ENCODE data around the gene FUT9.

The FUT9 gene

DNA sequence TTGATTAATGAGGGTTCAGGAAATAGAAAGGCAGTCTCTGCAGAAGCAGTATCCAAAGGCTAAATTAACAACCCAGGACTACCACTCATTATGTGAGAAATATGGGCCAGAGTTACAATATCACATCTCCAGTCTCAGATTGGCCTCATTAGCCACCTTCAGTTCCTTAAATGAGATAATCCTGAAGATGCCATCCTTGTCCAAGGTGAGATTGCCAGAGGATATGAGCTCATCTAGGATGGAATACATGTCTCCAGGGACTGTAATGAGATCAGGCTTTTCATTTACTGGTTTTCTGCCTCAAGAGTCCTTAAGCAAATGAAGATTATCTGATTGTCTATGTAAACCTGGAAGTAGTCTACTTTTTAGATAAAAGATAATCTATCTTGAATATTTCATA is 196.3 kb downstream of the FUT9 start:
- Histone ChIP-seq H3K9me3 (ENCODE audit: control insufficient read depth, low read length) (no peaks in the 10 kb centered on the region), H3K4me2 (ENCODE audit: low read length) (no peak overlapping the region), H2AFZ (no peak overlapping the region), H3K27ac (no peak overlapping the region), H3K9ac (no peak overlapping the region), H3K79me2 (no peaks in the 10 kb centered on the region), H3K27me3 (ENCODE audit: control insufficient read depth, insufficient read depth, low read length) (no peaks in the 10 kb centered on the region), H3K36me3 (ENCODE audit: control insufficient read depth, insufficient read depth, low read length) (no peaks in the 10 kb centered on the region), H3K4me1 (no peaks in the 10 kb centered on the region), H3K4me3 (ENCODE audit: low read depth, low read length) (no peak overlapping the region)
- TF ChIP-seq, protein P1, sequence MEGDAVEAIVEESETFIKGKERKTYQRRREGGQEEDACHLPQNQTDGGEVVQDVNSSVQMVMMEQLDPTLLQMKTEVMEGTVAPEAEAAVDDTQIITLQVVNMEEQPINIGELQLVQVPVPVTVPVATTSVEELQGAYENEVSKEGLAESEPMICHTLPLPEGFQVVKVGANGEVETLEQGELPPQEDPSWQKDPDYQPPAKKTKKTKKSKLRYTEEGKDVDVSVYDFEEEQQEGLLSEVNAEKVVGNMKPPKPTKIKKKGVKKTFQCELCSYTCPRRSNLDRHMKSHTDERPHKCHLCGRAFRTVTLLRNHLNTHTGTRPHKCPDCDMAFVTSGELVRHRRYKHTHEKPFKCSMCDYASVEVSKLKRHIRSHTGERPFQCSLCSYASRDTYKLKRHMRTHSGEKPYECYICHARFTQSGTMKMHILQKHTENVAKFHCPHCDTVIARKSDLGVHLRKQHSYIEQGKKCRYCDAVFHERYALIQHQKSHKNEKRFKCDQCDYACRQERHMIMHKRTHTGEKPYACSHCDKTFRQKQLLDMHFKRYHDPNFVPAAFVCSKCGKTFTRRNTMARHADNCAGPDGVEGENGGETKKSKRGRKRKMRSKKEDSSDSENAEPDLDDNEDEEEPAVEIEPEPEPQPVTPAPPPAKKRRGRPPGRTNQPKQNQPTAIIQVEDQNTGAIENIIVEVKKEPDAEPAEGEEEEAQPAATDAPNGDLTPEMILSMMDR (IDR thresholded peaks at IDR 0.05), result no peak

DNA sequence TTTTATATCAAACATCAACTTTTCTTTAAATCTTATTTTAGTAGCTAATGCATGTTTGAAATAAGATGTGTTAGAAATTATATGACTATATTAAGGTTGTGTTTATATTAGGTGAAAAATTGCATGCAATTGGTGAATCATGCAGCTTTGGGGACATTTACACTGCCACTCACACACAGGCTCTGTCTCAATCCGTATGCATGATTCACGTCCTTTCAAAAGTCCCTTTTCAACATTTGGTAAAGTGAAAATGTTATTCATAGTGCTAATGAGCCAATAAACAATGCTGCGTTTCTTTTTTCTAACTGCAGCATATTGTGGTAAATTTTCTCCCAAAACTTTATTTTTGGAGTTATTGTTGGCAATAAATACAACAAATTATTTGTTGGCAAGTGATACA is 198.0 kb downstream of the FUT9 start:
- H3K27ac ChIP-seq, result no peak overlapping the region
- no peak overlapping the region for H2AFZ ChIP-seq
- H3K9me3 ChIP-seq (ENCODE audit: control insufficient read depth, low read length), result no peaks in the 10 kb centered on the region
- no peak overlapping the region for H3K4me2 ChIP-seq (ENCODE audit: low read length)
- H3K36me3 ChIP-seq (ENCODE audit: control insufficient read depth, insufficient read depth, low read length), result no peaks in the 10 kb centered on the region
- H3K27me3 ChIP-seq (ENCODE audit: control insufficient read depth, insufficient read depth, low read length), result no peaks in the 10 kb centered on the region
- H3K79me2 ChIP-seq, result no peaks in the 10 kb centered on the region
- H3K9ac ChIP-seq, result no peak overlapping the region
- H3K4me3 ChIP-seq (ENCODE audit: low read depth, low read length), result no peak overlapping the region
- TF ChIP-seq, protein P1 (IDR thresholded peaks at IDR 0.05), result no peak
- H3K4me1 ChIP-seq, result no peaks in the 10 kb centered on the region

DNA sequence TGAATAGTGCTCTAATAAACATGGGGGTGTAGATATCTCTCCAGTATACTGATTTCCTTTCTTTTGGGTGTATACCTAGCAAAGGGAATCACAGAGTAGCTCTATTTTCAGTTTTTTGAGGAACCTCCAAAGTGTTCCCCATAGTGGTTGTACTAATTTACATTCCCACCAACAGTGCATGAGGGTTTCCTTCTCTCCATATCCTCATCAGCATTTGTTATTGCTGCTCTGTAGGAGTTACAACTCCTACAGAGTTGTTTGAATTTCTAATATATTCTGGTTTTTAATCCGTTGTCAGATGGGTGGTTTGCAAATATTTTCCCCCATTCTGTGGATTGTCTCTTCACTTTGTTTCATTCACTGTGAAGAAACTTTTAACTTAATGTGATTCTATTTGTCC is 207.9 kb downstream of the FUT9 start:
- Histone ChIP-seq H3K4me1 (no peaks in the 10 kb centered on the region), H3K9ac (no peak overlapping the region), H3K27ac (no peak overlapping the region), H3K79me2 (no peaks in the 10 kb centered on the region), H3K36me3 (ENCODE audit: control insufficient read depth, insufficient read depth, low read length) (no peaks in the 10 kb centered on the region), H3K4me2 (ENCODE audit: low read length) (no peak overlapping the region), H3K9me3 (ENCODE audit: control insufficient read depth, low read length) (no peaks in the 10 kb centered on the region), H2AFZ (no peak overlapping the region), H3K4me3 (ENCODE audit: low read depth, low read length) (no peak overlapping the region), H3K27me3 (ENCODE audit: control insufficient read depth, insufficient read depth, low read length) (no peaks in the 10 kb centered on the region)
- TF ChIP-seq, protein P1 (IDR thresholded peaks at IDR 0.05), result no peak

DNA sequence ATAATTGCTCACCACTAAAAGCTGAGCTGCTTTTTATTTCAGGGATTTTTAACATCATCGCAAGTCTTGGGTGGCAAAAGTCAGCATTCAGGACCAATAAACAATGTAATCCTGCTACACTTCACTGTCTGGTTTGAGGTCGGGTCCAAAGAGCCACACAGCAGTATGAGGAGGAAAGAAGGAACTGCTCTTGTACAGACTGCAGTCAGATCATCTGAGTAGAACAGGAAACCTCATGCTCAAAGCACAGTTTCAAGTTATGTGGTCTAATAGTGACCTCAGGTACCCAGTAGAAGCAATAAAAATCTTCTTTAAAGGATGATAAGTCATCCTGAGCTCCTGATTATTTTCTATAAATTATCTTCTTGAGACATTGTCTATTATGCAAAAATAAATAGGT is 211.4 kb downstream of the FUT9 start:
- no peaks in the 10 kb centered on the region for H3K4me1 ChIP-seq
- no peak overlapping the region for H2AFZ ChIP-seq
- H3K9ac ChIP-seq, result no peak overlapping the region
- H3K4me2 ChIP-seq (ENCODE audit: low read length), result no peak overlapping the region
- H3K27ac ChIP-seq, result no peak overlapping the region
- H3K9me3 ChIP-seq (ENCODE audit: control insufficient read depth, low read length), result no peaks in the 10 kb centered on the region
- H3K36me3 ChIP-seq (ENCODE audit: control insufficient read depth, insufficient read depth, low read length), result no peaks in the 10 kb centered on the region
- H3K4me3 ChIP-seq (ENCODE audit: low read depth, low read length), result no peak overlapping the region
- no peaks in the 10 kb centered on the region for H3K27me3 ChIP-seq (ENCODE audit: control insufficient read depth, insufficient read depth, low read length)
- TF ChIP-seq, protein P1 (IDR thresholded peaks at IDR 0.05), result no peak
- no peaks in the 10 kb centered on the region for H3K79me2 ChIP-seq

DNA sequence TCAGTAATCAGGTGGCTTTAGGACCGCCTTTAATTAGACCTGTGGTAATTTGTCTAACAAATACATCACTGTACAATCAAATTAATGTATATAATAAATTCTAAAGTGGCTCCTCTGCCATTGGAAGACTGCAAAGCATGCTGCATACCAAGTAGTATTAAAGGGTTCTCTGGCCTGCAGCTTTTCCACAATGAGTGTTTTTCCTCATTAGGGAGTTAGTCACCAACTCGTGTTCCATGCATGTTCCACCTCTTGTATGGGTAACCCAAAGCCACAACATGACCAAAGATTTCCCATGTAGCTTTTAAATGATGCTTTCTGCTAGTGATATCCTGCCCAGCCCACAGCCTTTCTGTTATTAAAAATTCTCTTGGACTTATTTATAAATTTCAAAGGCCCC is 218.7 kb downstream of the FUT9 start:
- H3K79me2 ChIP-seq, result no peaks in the 10 kb centered on the region
- no peak overlapping the region for H3K4me2 ChIP-seq (ENCODE audit: low read length)
- no peak overlapping the region for H3K27ac ChIP-seq
- H3K4me1 ChIP-seq, result no peaks in the 10 kb centered on the region
- no peak overlapping the region for H3K4me3 ChIP-seq (ENCODE audit: low read depth, low read length)
- H3K9me3 ChIP-seq (ENCODE audit: control insufficient read depth, low read length), result no peaks in the 10 kb centered on the region
- H2AFZ ChIP-seq, result no peak overlapping the region
- no peaks in the 10 kb centered on the region for H3K27me3 ChIP-seq (ENCODE audit: control insufficient read depth, insufficient read depth, low read length)
- TF ChIP-seq, protein P1 (IDR thresholded peaks at IDR 0.05), result no peak
- no peak overlapping the region for H3K9ac ChIP-seq
- H3K36me3 ChIP-seq (ENCODE audit: control insufficient read depth, insufficient read depth, low read length), result no peaks in the 10 kb centered on the region
